Right lung (tissue), 5 donors: ENCODE data around the gene PTPRD. TPM values are rescaled to one million over a fixed set of nuclear protein-coding genes. Genes with fewer than 3 reads are reported as not detected.
"Not testable (repeated sequence)": the region's sequence is repeated elsewhere in the genome, so short reads cannot be mapped to it uniquely, and the experiment has no call there.

Source experiments
- DNase-seq, 2 donors: peaks; one replicate each; pipeline ENCODE4 v3.0.0-alpha.2; 2013
- polyA plus RNA-seq, 5 donors: library from polyadenylated mRNA; unstranded; fragments of 120-200 nt; gene quantifications; one replicate each; pipeline versions ENCODE4 v1.2.1 to v1.2.3, GENCODE V29; 2013; ENCODE audit warnings: inconsistent platforms in 1 of 5, low replicate concordance in 1 of 5; ENCODE audit not compliant: insufficient read length in 5 of 5, insufficient read depth in 1 of 5

PTPRD gene
- polyA plus RNA-seq, 5 donors, result 117 to 156 (median 130) TPM

DNA sequence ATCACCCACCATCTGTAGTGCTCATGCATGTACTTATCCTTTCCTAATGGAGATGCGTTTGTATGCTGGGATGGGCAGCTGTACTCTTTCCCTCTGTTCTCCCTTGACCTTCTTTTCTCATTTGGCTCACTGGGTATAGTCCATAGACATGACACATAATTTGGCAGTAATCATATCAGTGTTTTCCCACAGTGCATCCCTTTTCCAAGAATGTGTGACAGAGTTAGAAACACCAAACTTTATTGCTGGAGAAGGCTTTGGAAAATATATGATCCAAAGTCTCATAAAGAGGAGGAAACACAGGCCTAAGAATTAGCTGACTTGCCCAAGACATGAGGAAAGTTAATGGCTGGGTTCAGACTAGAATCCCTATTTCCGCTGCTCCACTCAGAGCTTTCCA, 1579.8 kb downstream of the PTPRD start:
- DNase-seq, result peak in 1 of 2 donors; percentile 9

- no peak for DNase-seq
Measured at GRCh38 chr9:9016597-9016996, 1596.2 kb downstream of the PTPRD start.

DNA sequence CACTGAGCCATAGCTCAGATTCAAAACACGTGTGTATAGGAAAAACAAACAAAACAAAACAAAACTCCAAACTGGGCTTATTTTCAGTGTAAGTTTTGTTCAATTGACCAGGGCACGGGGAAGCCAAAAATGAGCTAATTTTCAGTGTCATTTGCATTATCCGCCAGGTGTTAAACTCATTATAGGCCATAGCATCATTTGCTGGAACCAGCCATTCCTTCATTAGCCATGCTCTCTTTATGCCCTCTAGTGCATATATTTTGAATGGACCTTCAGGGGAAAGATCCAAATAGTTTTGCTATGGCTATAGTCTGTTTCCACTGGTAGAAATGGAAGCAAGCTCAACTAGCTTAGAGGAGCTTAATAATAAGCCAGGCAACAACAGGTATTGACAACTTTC, 1608.0 kb downstream of the PTPRD start:
- peak; percentile 47 to 48 for DNase-seq

DNA sequence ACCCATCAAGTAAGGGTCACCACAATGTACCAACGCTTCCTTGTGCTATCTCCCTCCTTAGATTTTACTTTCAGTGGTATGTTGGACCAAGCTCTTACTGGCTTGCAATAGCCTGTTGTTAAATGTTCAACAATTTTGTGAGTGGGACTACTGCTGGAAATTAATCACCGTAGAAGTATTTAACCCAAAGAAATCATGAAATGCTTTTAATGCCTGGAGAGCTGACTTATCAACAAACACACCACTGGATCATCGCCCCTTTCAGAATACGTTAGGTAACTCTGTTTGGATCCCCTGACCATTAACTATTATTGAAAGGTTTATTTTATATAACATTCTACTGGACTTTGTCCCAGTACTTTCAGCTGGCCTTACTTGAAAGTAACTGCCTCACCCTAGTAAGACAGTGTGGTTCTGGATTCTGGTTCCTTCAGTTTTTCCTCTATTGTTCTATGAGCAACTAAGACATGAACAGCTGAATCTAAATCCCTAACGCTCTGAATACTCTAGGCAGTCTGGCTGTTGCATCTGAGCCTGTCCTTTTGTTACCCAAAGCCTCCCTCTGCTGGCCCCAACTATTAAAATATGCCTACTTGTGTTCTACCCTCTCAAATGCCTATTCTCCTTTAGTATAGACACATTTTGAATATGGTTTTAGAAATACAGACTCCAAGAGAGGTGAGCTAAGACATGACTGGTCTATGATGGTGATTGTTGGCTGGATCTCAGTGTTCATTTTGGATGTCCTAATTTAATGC, 1609.8 kb downstream of the PTPRD start:
- DNase-seq, result peak in 1 of 2 donors; percentile 21

DNA sequence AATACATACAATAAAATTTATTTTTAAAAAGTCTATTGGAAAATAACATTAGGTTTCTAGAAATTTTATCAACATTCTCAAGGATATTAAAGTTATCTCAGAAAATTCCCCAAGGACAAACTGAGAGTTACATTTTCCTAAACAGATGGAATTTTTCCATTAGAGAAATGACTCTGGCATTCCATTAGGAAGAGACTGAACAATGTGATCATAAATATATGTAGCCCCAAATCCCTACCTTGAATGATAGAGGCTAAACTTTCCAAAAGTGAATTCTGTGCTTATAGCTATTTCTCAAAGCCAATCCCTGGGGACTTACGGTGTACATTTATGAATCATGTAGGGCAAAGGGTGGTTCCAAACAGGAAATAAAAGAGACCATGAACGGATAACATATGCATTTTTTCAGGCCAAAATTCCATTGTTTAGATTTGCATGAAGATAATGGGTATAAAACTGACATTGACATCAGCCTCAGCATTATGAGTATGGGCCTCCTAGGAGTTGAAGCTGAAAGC, 1632.2 kb downstream of the PTPRD start:
- DNase-seq, result no peak

- DNase-seq, result no peak
Measured at GRCh38 chr9:8978334-8978733, 1634.5 kb downstream of the PTPRD start.

DNA sequence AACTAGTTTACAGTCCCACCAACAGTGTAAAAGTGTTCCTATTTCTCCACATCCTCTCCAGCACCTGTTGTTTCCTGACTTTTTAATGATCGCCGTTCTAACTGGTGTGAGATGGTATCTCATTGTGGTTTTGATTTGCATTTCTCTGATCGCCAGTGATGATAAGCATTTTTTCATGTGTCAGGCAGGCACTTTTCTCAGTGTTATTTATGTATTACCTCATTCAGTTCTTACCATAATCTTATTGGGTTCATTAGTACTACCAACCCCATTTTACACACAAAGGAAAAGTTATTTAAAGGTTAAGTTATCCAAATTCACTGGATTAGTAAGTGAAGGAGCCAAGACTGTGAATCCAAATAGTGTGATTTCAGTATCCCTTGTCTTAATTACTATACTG, 1644.5 kb downstream of the PTPRD start:
- DNase-seq, result not testable (repeated sequence)

DNA sequence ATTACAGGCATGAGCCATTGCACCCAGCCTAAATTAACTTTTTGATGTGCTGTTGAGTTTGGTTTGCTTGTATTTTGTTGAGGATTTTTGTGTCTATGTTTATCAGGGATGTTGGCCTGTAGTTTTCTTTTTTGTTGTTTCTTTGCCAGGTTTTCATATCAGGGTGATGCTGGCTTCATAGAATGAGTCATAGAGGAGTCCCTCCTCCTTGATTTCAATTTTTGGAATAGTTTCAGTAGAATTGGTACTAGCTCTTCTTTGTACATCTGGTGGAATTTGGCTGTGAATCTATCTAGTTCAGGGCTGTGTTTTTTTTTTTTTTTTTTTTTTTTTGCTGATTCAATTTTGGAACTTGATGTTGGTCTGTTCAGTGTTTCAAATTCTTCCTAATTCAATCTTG, 1648.9 kb downstream of the PTPRD start:
- no peak for DNase-seq

DNA sequence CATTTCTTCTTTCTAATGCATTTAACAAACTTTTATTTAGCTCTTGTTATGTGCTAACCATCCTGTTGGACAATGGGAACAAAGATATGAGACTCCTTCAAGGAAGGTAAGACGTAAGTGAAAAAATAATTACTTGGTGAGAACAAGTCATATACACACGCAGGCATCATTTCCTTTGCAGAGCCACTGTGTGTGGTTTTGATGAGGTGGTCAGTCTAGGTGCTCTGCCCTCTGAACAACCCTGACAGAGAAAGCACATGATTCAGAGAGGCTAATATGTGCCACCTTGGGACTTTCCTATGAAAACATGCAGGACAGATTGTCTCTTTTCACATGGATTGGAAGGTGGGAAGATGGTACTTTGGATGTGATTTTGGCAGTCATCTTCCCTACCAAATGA, 1650.7 kb downstream of the PTPRD start:
- no peak for DNase-seq

GRCh38 chr9:8961186-8961851, 1651.5 kb downstream of the PTPRD start:
- no peak for DNase-seq

DNA sequence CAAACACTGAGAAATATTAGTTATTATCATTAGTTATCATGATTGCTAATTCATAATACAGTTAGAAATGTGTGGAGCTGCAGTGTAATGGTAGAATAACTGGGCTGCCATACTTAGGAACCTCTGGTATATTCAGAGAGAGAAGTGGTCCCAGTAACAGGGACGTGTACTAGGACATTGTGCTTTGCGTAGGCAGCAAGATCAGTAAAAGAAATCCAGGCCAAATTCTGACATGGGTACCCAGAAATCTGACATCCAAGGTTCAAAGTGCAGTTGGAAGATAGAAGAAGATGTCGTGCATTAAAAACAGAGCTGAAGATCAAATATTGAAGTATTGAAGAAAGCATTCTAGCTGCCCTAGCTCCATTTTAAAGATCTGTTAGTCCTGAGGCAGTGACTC, 1652.5 kb downstream of the PTPRD start:
- no peak for DNase-seq

DNA sequence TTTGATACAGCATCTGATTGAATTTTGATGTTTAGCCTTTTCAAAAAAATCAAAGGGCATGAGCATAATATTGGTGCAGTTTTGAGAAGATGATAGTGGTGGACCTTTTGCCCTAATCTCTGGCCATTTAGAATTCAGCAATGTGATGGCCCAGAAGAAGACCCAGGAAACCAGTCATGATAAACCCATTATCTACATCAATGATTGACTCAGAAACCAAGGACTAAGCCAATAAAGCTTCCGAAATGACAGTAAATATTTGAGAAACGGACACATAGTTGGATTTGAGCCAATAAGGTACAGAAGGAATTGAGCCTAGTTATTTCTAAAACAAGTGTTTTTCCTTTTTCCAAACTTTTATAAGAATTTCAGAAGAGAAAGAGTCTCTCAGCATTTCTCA, 1654.4 kb downstream of the PTPRD start:
- no peak for DNase-seq

GRCh38 chr9:8955315-8955714, 1657.5 kb downstream of the PTPRD start:
- no peak for DNase-seq

DNA sequence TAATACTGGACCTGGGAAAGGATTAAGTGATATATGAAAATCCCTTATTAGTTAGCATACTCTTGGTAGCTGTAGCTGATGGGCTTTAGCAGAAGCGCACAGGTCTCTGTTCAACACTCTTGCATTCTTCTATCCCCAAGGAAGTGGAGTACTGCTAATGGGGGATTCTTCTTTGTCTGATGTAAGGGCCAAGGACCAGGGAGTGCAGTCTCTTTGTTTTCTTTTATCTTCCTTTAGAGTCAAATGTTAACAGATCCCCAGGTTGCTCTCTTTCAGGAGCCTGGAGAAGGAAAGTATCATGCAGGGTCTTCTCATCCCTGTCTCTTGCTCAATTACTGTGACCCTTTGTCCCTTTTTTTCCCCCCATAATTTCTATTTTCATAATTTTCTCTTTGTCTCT, 1666.3 kb downstream of the PTPRD start:
- DNase-seq, result no peak

GRCh38 chr9:8943392-8943791, 1669.4 kb downstream of the PTPRD start:
- DNase-seq, result no peak

GRCh38 chr9:8940650-8941049, 1672.2 kb downstream of the PTPRD start:
- no peak for DNase-seq

DNA sequence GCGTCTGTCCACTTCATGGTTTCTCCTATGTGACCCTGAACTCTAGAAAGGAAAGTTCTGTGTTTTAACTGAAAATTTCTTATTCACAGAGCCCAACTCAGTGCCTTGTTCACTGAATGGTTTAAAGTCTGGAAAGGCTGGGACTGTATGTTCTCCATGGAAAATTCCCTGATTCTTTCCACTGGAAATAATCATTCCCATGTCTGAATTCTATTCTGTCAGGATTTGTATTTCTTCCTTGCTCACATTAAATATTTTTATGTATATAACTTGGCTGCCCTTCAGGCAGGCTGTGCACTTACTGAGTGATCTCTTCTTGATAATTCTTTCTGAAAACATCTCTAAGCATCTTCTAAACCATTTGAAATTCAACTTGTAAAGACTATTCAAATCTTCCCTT, 1686.3 kb downstream of the PTPRD start:
- no peak for DNase-seq

DNA sequence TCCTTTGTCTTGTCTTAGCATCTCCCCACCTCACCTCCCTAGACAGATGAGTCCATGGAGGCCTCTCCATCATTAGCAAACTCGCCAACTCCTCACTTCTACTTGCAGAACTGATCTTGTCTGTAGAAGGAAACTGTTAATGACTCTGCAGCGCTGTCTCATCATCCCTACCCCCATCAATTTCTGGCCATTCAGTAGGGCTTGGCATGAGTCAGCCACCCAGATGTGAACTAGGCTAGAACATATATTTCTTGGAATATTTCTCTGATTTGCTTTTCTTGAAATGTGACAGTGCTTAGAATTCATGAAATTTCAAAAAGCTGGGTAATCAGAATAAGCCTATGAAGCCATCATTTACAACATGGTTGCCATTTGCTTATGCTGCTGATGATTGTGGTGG, 1688.2 kb downstream of the PTPRD start:
- no peak for DNase-seq

DNA sequence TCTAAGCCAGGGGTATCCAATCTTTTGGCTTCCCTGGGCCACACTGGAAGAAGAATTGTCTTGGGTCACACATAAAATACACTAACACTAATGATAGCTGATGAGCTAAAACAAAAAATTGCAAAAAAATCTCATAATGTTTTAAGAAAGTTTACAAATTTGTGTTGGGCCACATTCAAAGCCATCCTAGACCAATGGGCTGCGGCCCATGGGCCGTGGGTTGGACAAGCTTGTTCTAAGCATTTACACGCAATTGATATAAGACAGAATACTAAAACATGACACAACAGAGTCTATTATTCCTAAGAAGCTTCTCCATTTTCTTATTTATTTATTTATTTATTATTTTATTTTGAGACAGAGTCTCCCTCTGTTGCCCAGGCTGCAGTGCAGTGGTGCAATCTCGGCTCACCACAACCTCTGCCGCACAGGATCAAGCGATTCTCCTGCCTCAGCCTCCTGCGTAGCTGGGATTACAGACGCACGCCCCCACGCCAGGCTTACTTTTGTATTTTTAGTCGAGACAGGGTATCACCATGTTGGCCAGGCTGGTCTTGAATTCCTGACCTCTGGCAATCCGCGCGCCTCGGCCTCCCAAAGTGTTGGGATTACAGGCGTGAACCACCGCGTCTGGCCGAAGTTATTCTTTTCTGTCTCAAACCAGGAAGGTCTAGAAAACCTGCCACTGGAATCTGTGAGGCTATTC, 1692.2 kb downstream of the PTPRD start:
- not testable (repeated sequence) for DNase-seq

DNA sequence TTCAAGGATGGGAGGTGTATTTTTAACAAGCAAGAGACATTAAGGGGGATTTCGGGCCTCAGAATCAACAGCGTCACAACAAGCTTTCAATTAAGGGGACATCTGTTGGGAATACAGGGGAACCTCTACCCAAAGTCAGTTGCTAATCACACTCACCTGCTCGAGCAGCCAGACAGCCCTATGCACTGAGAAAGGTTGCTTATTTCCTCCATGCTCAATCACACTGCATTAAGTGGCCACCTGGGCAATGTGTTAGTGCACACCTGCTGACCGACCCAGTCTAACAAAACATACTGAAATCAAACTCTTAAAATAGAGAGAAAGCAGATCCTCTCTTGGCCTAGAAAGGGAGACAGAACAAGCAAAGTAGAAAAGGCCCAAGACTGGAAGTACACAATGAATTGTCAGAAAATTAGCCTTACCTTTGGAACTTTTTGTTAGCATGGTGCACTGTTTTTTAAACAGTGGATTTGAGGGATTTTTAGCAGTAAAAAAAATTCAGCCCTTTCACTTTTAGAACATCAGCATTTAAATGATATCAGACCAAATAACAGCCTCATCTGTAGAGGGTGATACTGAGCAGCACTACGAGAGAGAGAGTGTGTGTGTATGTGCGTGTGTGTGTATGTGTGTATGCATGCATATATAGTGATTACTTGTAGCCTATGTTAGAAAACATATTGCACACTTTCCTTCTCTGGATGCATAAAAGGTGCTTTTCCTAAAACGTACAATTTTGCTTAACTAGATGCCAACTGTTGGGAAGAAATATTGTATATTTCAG, 1694.7 kb downstream of the PTPRD start:
- DNase-seq, result no peak

DNA sequence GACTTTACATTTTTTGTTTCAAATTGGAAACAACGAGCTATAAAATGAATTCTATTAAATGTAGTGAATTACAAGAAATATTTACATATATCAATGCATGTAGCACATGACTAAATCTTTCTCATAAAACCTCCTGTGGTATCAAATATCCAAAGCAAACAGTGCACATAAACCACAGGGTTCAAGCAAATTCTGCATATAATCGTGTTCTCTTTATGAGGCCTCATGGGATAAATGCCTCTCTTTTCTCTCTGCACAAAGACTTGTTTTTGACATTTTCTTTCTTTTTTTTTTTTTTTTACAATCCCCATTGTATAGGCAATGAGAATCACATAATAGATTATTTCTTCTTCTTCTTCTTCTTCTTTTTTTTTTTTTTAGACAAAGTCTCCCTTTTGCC, 1696.0 kb downstream of the PTPRD start:
- DNase-seq, result no peak

DNA sequence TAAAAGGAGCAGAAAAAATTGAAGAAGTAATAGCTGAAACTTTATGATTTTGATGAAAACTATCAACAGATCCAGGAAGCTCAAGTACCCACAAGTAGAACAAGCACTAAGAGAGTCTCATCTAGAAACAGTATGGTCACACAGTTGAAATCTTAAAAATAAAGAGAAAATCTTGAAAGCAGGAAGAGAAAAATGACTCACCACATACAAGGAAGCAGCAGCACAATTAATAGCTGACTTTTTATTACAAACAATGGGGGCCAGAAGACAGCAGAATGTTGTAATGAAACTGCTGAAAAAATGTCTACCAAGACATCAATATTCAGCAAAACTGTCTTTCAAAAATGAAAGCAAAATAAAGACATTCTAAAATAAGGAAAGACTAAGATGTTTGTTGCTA, 1704.9 kb downstream of the PTPRD start:
- DNase-seq, result no peak
